H1 (cell line): ENCODE measurements around the gene VPS37D. TPM values are rescaled to one million over a fixed set of nuclear protein-coding genes. Genes with fewer than 3 reads are reported as not detected.

Source experiments
- CTCF ChIA-PET: fragments of 300-600 bp; sonication (Branson Sonifier 250); formaldehyde crosslinking; loops from one replicate; lab custom pipeline; 2021; ENCODE audit not compliant: partially characterized antibody; lab: Charles Lee
- POLR2A ChIA-PET: fragments of 300-600 bp; sonication (Branson Sonifier 250); formaldehyde crosslinking; loops from one replicate; lab custom pipeline; 2021; ENCODE audit warnings: inconsistent platforms; ENCODE audit not compliant: partially characterized antibody; lab: Charles Lee
- DNase-seq, 2 experiments: peaks; one replicate each; pipeline versions ENCODE4 v3.0.0 to v3.0.0-alpha.2; 2010 to 2022; ENCODE audit warnings: low spot score in 2 of 2, low read depth in 1 of 2, mixed read lengths in 1 of 2
- FAIRE-seq: peaks from 2 replicates; lab custom pipeline; 2011; peaks lifted over from hg19 to GRCh38; lab: Jason Lieb, UNC
- H2AFZ ChIP-seq: 2 replicates; pipeline ENCODE4 v1.8.1; 2012; ENCODE audit warnings: low read length, inconsistent platforms
- H2AK5ac ChIP-seq: 2 replicates; pipeline ENCODE4 v1.6.1; 2013; ENCODE audit warnings: low read depth, low read length
- H2BK120ac ChIP-seq: replicated peaks from 2 replicates; pipeline ENCODE3; 2013; ENCODE audit warnings: low read depth, low read length, inconsistent platforms
- H2BK12ac ChIP-seq: 2 replicates; pipeline ENCODE4 v1.6.1; 2013; ENCODE audit warnings: low read depth, low read length
- H2BK15ac ChIP-seq: 2 replicates; pipeline ENCODE4 v1.6.1; 2013; ENCODE audit warnings: low read length
- H2BK20ac ChIP-seq: 2 replicates; pipeline ENCODE4 v1.6.1; 2013; ENCODE audit warnings: low read length
- H2BK5ac ChIP-seq: 2 replicates; pipeline ENCODE4 v1.6.1; 2013; ENCODE audit warnings: low read depth, low read length
- H3K14ac ChIP-seq: 2 replicates; pipeline ENCODE4 v1.6.1; 2013; ENCODE audit warnings: inconsistent platforms; ENCODE audit not compliant: insufficient read length
- H3K18ac ChIP-seq: 2 replicates; pipeline ENCODE4 v1.6.1; 2013; ENCODE audit warnings: low read length; ENCODE audit errors: extremely low read depth
- H3K23ac ChIP-seq: 2 replicates; pipeline ENCODE4 v1.6.1; 2013; ENCODE audit warnings: inconsistent platforms; ENCODE audit not compliant: insufficient read length
- H3K23me2 ChIP-seq: 2 replicates; pipeline ENCODE4 v1.6.1; 2013; ENCODE audit warnings: low read depth, low read length
- H3K27ac ChIP-seq: 2 replicates; pipeline ENCODE4 v1.6.1; 2011; ENCODE audit warnings: low read depth, low read length, inconsistent platforms
- H3K27me3 ChIP-seq, 4 experiments: replicated peaks in 1 of 4; 1 replicate in 1 of 4; 2 replicates in 3 of 4; pipeline versions ENCODE4 v1.6.1 to v1.8.1; 2011 to 2013; ENCODE audit warnings: low read length in 3 of 4, mild to moderate bottlenecking in 3 of 4, inconsistent platforms in 2 of 4, mixed read lengths in 2 of 4, moderate library complexity in 1 of 4; ENCODE audit not compliant: control insufficient read depth in 3 of 4, insufficient read depth in 3 of 4; ENCODE audit errors: extremely low read depth in 1 of 4
- H3K36me3 ChIP-seq, 4 experiments: 2 replicates each; pipeline versions ENCODE4 v1.6.1 to v1.8.1; 2011 to 2013; ENCODE audit warnings: mild to moderate bottlenecking in 4 of 4, low read length in 3 of 4, moderate library complexity in 2 of 4, control low read depth in 1 of 4, inconsistent platforms in 1 of 4; ENCODE audit not compliant: insufficient read depth in 4 of 4, control insufficient read depth in 2 of 4
- H3K4ac ChIP-seq: replicated peaks from 2 replicates; pipeline ENCODE3; 2013; ENCODE audit warnings: low read length, low read depth, mixed read lengths, inconsistent platforms; ENCODE audit not compliant: insufficient read length
- H3K4me1 ChIP-seq, 4 experiments: replicated peaks in 1 of 4; 1 replicate in 1 of 4; 2 replicates in 3 of 4; pipeline versions ENCODE4 v1.6.1 to v1.8.1; 2011 to 2013; ENCODE audit warnings: low read length in 3 of 4, inconsistent platforms in 2 of 4, mixed read lengths in 1 of 4; ENCODE audit not compliant: insufficient read depth in 4 of 4, control insufficient read depth in 3 of 4
- H3K4me2 ChIP-seq, 2 experiments: 2 replicates each; pipeline versions ENCODE4 v1.6.1 to v1.8.1; 2011 to 2013; ENCODE audit warnings: low read depth in 2 of 2, low read length in 2 of 2, control low read depth in 1 of 2, inconsistent platforms in 1 of 2, mild to moderate bottlenecking in 1 of 2; ENCODE audit not compliant: insufficient read depth in 1 of 2
- H3K4me3 ChIP-seq, 4 experiments: fragments of 200-600, 300-600 bp in 1 of 4; sonication (generic), shearing (Covaris generic), sonication (Bioruptor Twin) in 1 of 4; 2 replicates each; pipeline versions ENCODE4 v1.5.1 to v1.8.1; 2011 to 2016; ENCODE audit warnings: low read length in 4 of 4, low read depth in 3 of 4, control low read depth in 2 of 4, inconsistent platforms in 2 of 4, mild to moderate bottlenecking in 2 of 4, mixed read lengths in 1 of 4, moderate library complexity in 1 of 4; ENCODE audit not compliant: insufficient read depth in 2 of 4; ENCODE audit errors: extremely low read depth in 1 of 4
- H3K56ac ChIP-seq: replicated peaks from 2 replicates; pipeline ENCODE3; 2013; ENCODE audit warnings: low read depth, mild to moderate bottlenecking, mixed read lengths, low read length, inconsistent platforms; ENCODE audit not compliant: insufficient read length
- H3K79me1 ChIP-seq: 2 replicates; pipeline ENCODE4 v1.6.1; 2013; ENCODE audit warnings: low read depth, low read length, control low read depth
- H3K79me2 ChIP-seq, 2 experiments: 2 replicates each; pipeline versions ENCODE4 v1.6.1 to v1.8.1; 2012 to 2013; ENCODE audit warnings: low read length in 2 of 2, mild to moderate bottlenecking in 2 of 2, inconsistent platforms in 1 of 2; ENCODE audit not compliant: insufficient read depth in 2 of 2, control insufficient read depth in 1 of 2
- H3K9ac ChIP-seq, 4 experiments: replicated peaks in 1 of 4; 1 replicate in 1 of 4; 2 replicates in 3 of 4; pipeline versions ENCODE4 v1.6.1 to v1.8.1; 2011 to 2013; ENCODE audit warnings: low read depth in 3 of 4, low read length in 3 of 4, control low read depth in 2 of 4, mild to moderate bottlenecking in 2 of 4, moderate library complexity in 2 of 4, inconsistent platforms in 1 of 4; ENCODE audit errors: extremely low read depth in 1 of 4
- H3K9me3 ChIP-seq, 2 experiments: 2 replicates each; pipeline versions ENCODE4 v1.6.1 to v1.8.1; 2012 to 2013; ENCODE audit warnings: mild to moderate bottlenecking in 2 of 2, moderate library complexity in 2 of 2, control low read depth in 1 of 2, inconsistent platforms in 1 of 2, low read depth in 1 of 2, low read length in 1 of 2, mixed read lengths in 1 of 2; ENCODE audit not compliant: insufficient read depth in 2 of 2
- H4K20me1 ChIP-seq, 2 experiments: replicated peaks in 1 of 2; 2 replicates each; pipeline versions ENCODE3 to v1.8.1; 2011 to 2013; ENCODE audit warnings: inconsistent platforms in 2 of 2, low read length in 2 of 2, mild to moderate bottlenecking in 1 of 2; ENCODE audit not compliant: insufficient read depth in 2 of 2, control insufficient read depth in 1 of 2
- H4K5ac ChIP-seq: 2 replicates; pipeline ENCODE4 v1.6.1; 2013; ENCODE audit warnings: low read length, low read depth, mixed read lengths, inconsistent platforms; ENCODE audit not compliant: insufficient read length
- H4K8ac ChIP-seq: 2 replicates; pipeline ENCODE4 v1.8.0; 2013; ENCODE audit warnings: mild to moderate bottlenecking, moderate library complexity, low read length, inconsistent platforms; ENCODE audit not compliant: insufficient read depth; ENCODE audit errors: extremely low read depth
- H4K91ac ChIP-seq: replicated peaks from 2 replicates; pipeline ENCODE3; 2013; ENCODE audit warnings: low read length, mixed read lengths, inconsistent platforms; ENCODE audit not compliant: insufficient read length
- KDM5A ChIP-seq: fragments of 200-600 bp; IDR thresholded peaks from 2 replicates; pipeline ENCODE4 v1.7.1; 2012; ENCODE audit warnings: mild to moderate bottlenecking, low read length, inconsistent platforms, mixed read lengths
- RXRA ChIP-seq: IDR thresholded peaks from 2 replicates; pipeline ENCODE4 v1.6.1; 2011; ENCODE audit warnings: low read depth, mild to moderate bottlenecking, low read length, moderate library complexity; ENCODE audit not compliant: insufficient read depth
- WGBS, 2 experiments: shearing (Covaris generic) in 1 of 2; methylation state at CpG; one replicate each; pipeline versions ENCODE4 v1.1.6 to v1.1.7; 2013 to 2015; ENCODE audit warnings: low lambda C conversion rate in 2 of 2, mixed read lengths in 2 of 2, inconsistent platforms in 1 of 2, low coverage in 1 of 2, missing lambda C conversion rate in 1 of 2; ENCODE audit not compliant: insufficient replicate concordance in 2 of 2, insufficient coverage in 1 of 2, insufficient read length in 1 of 2; ENCODE audit errors: extremely low coverage in 1 of 2, missing lambda C conversion rate in 1 of 2; 5-methylcytosine and 5-hydroxymethylcytosine counted together
- polyA plus RNA-seq, 7 experiments: library from polyadenylated mRNA; depleted of rRNA in 3 of 7; stranded (reverse) in 5 of 7; unstranded in 2 of 7; fragments of >200 nt in 5 of 7; fragments of 200-250 nt in 2 of 7; gene quantifications; 1 replicate in 5 of 7; 2 replicates in 1 of 7; 4 replicates in 1 of 7; pipeline versions ENCODE4 v1.2.1 to v1.2.3, GENCODE V29; 2011 to 2013; ENCODE audit warnings: missing spikeins in 2 of 7, mixed read lengths in 2 of 7
- total RNA-seq: library from RNA; stranded (reverse); fragmentation: NEBNext Ultra II Directional; extraction: Animal tissue kit (Norgen Biotek cat#: 25700); gene quantifications from 2 replicates; pipeline ENCODE4 v1.2.1, GENCODE V29; 2021

VPS37D gene
- total and polyA plus RNA-seq, 2 of the 8 experiments (the other 6 are each of a cell fraction or from before 2014, with no cell fraction given), result 3.4 to 5.0 TPM

DNA sequence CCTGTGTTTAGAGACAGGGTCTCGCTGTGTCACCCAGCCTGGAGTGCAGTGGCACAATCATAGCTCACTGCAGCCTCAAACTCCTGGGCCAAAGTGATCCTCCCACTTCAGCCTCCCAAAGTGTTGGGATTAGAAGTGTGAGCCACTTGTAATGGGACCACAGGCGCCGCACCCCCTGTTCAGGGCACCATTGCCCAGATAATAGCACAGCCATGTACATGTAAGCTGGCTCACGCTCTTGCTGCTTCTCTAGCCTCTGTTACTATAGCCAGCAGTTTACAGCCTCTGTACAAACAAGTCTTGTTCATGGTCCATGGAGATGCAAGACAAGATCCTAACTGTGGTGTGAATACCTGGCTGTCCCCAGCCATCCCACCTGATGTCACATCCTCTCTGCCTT, 39.1 kb upstream of the VPS37D start:
- H4K91ac ChIP-seq, result no peak overlapping the region
- no peak overlapping the region; the same call in 1 of the 2 replicates for H2AK5ac ChIP-seq
- no peaks in the 10 kb centered on the region for H3K9me3 ChIP-seq
- H4K8ac ChIP-seq, result no peak overlapping the region; the same call in 1 of the 2 replicates
- no peak overlapping the region for H3K4ac ChIP-seq
- DNase-seq, result no peak
- H3K23ac ChIP-seq, result no peak overlapping the region
- H4K5ac ChIP-seq, result no peak overlapping the region
- H3K36me3 ChIP-seq, result no peaks in the 10 kb centered on the region
- H3K4me2 ChIP-seq, result no peak overlapping the region
- H2BK120ac ChIP-seq, result no peak overlapping the region
- H2BK5ac ChIP-seq, result no peak overlapping the region
- peaks cover 0 to 3% of the 10 kb centered on the region in 2 experiments for H4K20me1 ChIP-seq
- no peaks in the 10 kb centered on the region for H3K79me1 ChIP-seq
- no peak for TF ChIP-seq KDM5A
- no peak for TF ChIP-seq RXRA
- H3K9ac ChIP-seq, result no peak overlapping the region
- FAIRE-seq, result no peak
- 80% methylated on average over 4 of the region's 4 CpGs; no CpG with 5 or more reads in 1 of the 2 experiments for WGBS, 2 experiments
- POLR2A ChIA-PET, result interaction anchor here (1.0 to 1.5 kb wide), 5 partner anchors 9 to 91 kb away, joined by 3 to 4 read pairs (median 3); partner anchors contain the start of gene STX1A
- no peak overlapping the region for H3K56ac ChIP-seq
- no peak overlapping the region for H3K4me3 ChIP-seq
- H3K27me3 ChIP-seq, result peaks cover 0 to 7% (median 7%) of the 10 kb centered on the region in 4 experiments; a peak in 5 of 7 replicates
- H3K23me2 ChIP-seq, result peaks cover 7% of the 10 kb centered on the region; the same call in 1 of the 2 replicates
- no peak overlapping the region for H2BK12ac ChIP-seq
- no peaks in the 10 kb centered on the region for H3K79me2 ChIP-seq
- H3K4me1 ChIP-seq, result peaks cover 0 to 4% (median 1%) of the 10 kb centered on the region in 4 experiments; a peak in 4 of 7 replicates
- H3K14ac ChIP-seq, result no peak overlapping the region
- H2BK15ac ChIP-seq, result peak overlapping the region; percentile 92; the same call in 1 of the 2 replicates
- no peak overlapping the region for H2BK20ac ChIP-seq
- H2AFZ ChIP-seq, result no peak overlapping the region
- no peak overlapping the region for H3K27ac ChIP-seq
- no peak overlapping the region for H3K18ac ChIP-seq
- CTCF ChIA-PET, result interaction anchor here (0.6 to 7.9 kb wide), 20 partner anchors 9 to 547 kb away, joined by 3 to 136 read pairs (median 5); partner anchors contain the start of genes STX1A and VPS37D
